Right kidney (tissue), 1 donor: Measurements from ENCODE around the gene CAMK2G.
"Not testable (repeated sequence)": the region's sequence is repeated elsewhere in the genome, so short reads cannot be mapped to it uniquely, and the experiment has no call there.

ENCODE experiments used
- DNase-seq: peaks from one replicate; pipeline ENCODE4 v3.0.0-alpha.2; 2016

Gene CAMK2G

GRCh38 chr10:73810735-73811465 lies 63.5 kb downstream of the CAMK2G start:
- no peak for DNase-seq

- no peak for DNase-seq
Observed at GRCh38 chr10:73810358-73810734, 64.0 kb downstream of the CAMK2G start.

GRCh38 chr10:73809061-73809818 lies 65.1 kb downstream of the CAMK2G start:
- no peak for DNase-seq

GRCh38 chr10:73808021-73808815 lies 66.1 kb downstream of the CAMK2G start:
- DNase-seq, result no peak

- no peak for DNase-seq
Observed at GRCh38 chr10:73807471-73807870, 66.9 kb downstream of the CAMK2G start.

- DNase-seq, result no peak
Observed at GRCh38 chr10:73806176-73806950, 68.0 kb downstream of the CAMK2G start.

- DNase-seq, result no peak
Observed at GRCh38 chr10:73803680-73804286, 70.6 kb downstream of the CAMK2G start.

GRCh38 chr10:73802276-73802991 lies 71.9 kb downstream of the CAMK2G start:
- DNase-seq, result no peak

- DNase-seq, result no peak
Observed at GRCh38 chr10:73801253-73801590, 73.1 kb downstream of the CAMK2G start.

- DNase-seq, result no peak
Observed at GRCh38 chr10:73800560-73801252, 73.6 kb downstream of the CAMK2G start.

- DNase-seq, result no peak
Observed at GRCh38 chr10:73799899-73800559, 74.3 kb downstream of the CAMK2G start.

- DNase-seq, result no peak
Observed at GRCh38 chr10:73798927-73799560, 75.3 kb downstream of the CAMK2G start.

- no peak for DNase-seq
Observed at GRCh38 chr10:73798087-73798486, 76.3 kb downstream of the CAMK2G start.

GRCh38 chr10:73797324-73798025 lies 76.9 kb downstream of the CAMK2G start:
- no peak for DNase-seq

GRCh38 chr10:73796766-73797165 lies 77.6 kb downstream of the CAMK2G start:
- DNase-seq, result no peak

GRCh38 chr10:73796035-73796434 lies 78.3 kb downstream of the CAMK2G start:
- not testable (repeated sequence) for DNase-seq

GRCh38 chr10:73795491-73795890 lies 78.9 kb downstream of the CAMK2G start:
- not testable (repeated sequence) for DNase-seq

GRCh38 chr10:73793456-73793855 lies 80.9 kb downstream of the CAMK2G start:
- DNase-seq, result no peak

- no peak for DNase-seq
Observed at GRCh38 chr10:73791871-73792400, 82.4 kb downstream of the CAMK2G start.
